Measurements from ENCODE around the gene CD33.
"Not testable (repeated sequence)": the region's sequence is repeated elsewhere in the genome, so short reads cannot be mapped to it uniquely, and the experiment has no call there.

The CD33 gene

GRCh38 chr19:51224898-51225393 lies at the start of gene CD33:
TSS of gene CD33 (plus strand) at chr19:51225080. CDS start at chr19:51225119, 39 bp downstream.
- DNase-seq: not testable (repeated sequence)

GRCh38 chr19:51179256-51179655 lies 45.6 kb upstream of the CD33 start:
- no peak for DNase-seq

- DNase-seq: no peak
Measured at GRCh38 chr19:51181377-51181912, 43.4 kb upstream of the CD33 start.

- no peak for DNase-seq
Measured at GRCh38 chr19:51181913-51182419, 42.9 kb upstream of the CD33 start.

GRCh38 chr19:51183629-51184028 lies 41.3 kb upstream of the CD33 start:
- DNase-seq: no peak

- no peak for DNase-seq
Measured at GRCh38 chr19:51185069-51185867, 39.6 kb upstream of the CD33 start.

GRCh38 chr19:51185868-51186215 lies 39.0 kb upstream of the CD33 start:
- DNase-seq: no peak

- no peak for DNase-seq
Measured at GRCh38 chr19:51186323-51186722, 38.6 kb upstream of the CD33 start.

GRCh38 chr19:51187395-51188226 lies 37.3 kb upstream of the CD33 start:
- DNase-seq: no peak

- DNase-seq: no peak
Measured at GRCh38 chr19:51188227-51188559, 36.7 kb upstream of the CD33 start.

- DNase-seq: no peak
Measured at GRCh38 chr19:51192689-51193088, 32.2 kb upstream of the CD33 start.

- DNase-seq: no peak
Measured at GRCh38 chr19:51194527-51195315, 30.2 kb upstream of the CD33 start.

GRCh38 chr19:51195316-51195586 lies 29.6 kb upstream of the CD33 start:
- DNase-seq: no peak

- DNase-seq: no peak
Measured at GRCh38 chr19:51195616-51196015, 29.3 kb upstream of the CD33 start.

GRCh38 chr19:51196181-51196580 lies 28.7 kb upstream of the CD33 start:
- no peak for DNase-seq

GRCh38 chr19:51198641-51199040 lies 26.2 kb upstream of the CD33 start:
- no peak for DNase-seq

- no peak for DNase-seq
Measured at GRCh38 chr19:51200071-51200666, 24.7 kb upstream of the CD33 start.

- no peak for DNase-seq
Measured at GRCh38 chr19:51201712-51202111, 23.2 kb upstream of the CD33 start.

- DNase-seq: no peak
Measured at GRCh38 chr19:51203916-51204315, 21.0 kb upstream of the CD33 start.

GRCh38 chr19:51204321-51204720 lies 20.6 kb upstream of the CD33 start:
- DNase-seq: no peak

- DNase-seq: no peak
Measured at GRCh38 chr19:51207747-51208146, 17.1 kb upstream of the CD33 start.

- no peak for DNase-seq
Measured at GRCh38 chr19:51210191-51210784, 14.6 kb upstream of the CD33 start.
